GM12891 (cell line): Measurements from ENCODE around the gene PLCZ1.

Experiments used
- PAX5 ChIP-seq: IDR thresholded peaks from 2 replicates; pipeline ENCODE4 v1.6.1; 2011; ENCODE audit warnings: low read length, moderate library complexity, mild to moderate bottlenecking; ENCODE audit not compliant: insufficient read depth, severe bottlenecking
- POLR2A ChIP-seq: IDR thresholded peaks from 2 replicates; pipeline ENCODE4 v1.6.1; 2011; ENCODE audit warnings: low read depth, low read length, control low read depth
- POLR2AphosphoS5 ChIP-seq: IDR thresholded peaks from 2 replicates; pipeline ENCODE4 v1.6.1; 2011; ENCODE audit warnings: low read depth, low read length, control low read depth
- POU2F2 ChIP-seq: IDR thresholded peaks from 2 replicates; pipeline ENCODE4 v1.6.1; 2011; ENCODE audit warnings: low read depth, mild to moderate bottlenecking, control low read depth, low read length, moderate library complexity
- TAF1 ChIP-seq: IDR thresholded peaks from 2 replicates; pipeline ENCODE4 v1.6.1; 2011; ENCODE audit warnings: low read depth, low read length, control low read depth

DNA sequence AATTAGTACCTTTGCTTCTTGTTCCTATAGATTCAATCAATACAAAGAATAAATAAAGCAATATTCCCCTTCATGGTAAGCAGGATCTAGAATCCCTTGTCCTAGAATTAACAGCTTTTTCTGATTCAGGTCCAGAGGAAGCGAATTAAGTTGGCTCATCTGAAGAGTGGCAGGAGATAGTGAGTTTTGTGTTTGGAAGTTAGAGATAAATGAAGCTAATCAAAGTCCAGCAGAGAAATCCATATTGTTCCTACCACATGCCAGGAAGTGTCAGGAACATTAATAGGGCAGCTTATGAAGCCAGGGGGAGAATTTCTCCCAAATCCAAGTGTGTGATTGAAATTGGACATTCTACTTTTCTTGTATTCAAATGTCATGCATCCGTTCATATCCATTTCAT is 14.1 kb upstream of the PLCZ1 start:
- TF ChIP-seq POLR2A (no peak), TAF1 (no peak), PAX5 (no peak), POLR2AphosphoS5 (no peak), POU2F2 (no peak)
